GM18517 (cell line): Measurements from ENCODE around the gene ACOT2.
"Not testable (repeated sequence)": the region's sequence is repeated elsewhere in the genome, so short reads cannot be mapped to it uniquely, and the experiment has no call there.

ENCODE experiments used
- ATAC-seq: cut with Tn5 transposase; IDR thresholded peaks from one replicate; pipeline ENCODE4 v1.9.1; 2021; ENCODE audit warnings: mild to moderate bottlenecking, moderate library complexity; ENCODE audit not compliant: unreplicated experiment

ACOT2 gene

DNA sequence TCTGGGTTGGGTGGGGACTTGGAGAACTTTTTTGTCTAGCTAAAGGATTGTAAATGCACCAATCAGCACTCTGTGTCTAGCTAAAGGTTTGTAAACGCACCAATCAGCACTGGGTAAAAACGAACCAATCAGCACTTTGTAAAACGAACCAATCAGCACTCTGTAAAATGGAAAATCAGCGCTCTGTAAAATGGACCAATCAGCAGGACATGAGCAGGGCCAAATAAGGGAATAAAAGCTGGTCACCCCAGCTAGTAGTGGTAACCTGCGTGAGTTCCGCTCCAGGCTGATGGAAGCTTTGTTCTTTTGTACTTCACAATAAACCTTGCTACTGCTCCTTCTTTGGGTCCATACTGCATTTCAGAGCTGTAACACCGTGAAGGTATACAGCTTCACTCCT is 1.7 kb upstream of the ACOT2 start:
- no peak for ATAC-seq

DNA sequence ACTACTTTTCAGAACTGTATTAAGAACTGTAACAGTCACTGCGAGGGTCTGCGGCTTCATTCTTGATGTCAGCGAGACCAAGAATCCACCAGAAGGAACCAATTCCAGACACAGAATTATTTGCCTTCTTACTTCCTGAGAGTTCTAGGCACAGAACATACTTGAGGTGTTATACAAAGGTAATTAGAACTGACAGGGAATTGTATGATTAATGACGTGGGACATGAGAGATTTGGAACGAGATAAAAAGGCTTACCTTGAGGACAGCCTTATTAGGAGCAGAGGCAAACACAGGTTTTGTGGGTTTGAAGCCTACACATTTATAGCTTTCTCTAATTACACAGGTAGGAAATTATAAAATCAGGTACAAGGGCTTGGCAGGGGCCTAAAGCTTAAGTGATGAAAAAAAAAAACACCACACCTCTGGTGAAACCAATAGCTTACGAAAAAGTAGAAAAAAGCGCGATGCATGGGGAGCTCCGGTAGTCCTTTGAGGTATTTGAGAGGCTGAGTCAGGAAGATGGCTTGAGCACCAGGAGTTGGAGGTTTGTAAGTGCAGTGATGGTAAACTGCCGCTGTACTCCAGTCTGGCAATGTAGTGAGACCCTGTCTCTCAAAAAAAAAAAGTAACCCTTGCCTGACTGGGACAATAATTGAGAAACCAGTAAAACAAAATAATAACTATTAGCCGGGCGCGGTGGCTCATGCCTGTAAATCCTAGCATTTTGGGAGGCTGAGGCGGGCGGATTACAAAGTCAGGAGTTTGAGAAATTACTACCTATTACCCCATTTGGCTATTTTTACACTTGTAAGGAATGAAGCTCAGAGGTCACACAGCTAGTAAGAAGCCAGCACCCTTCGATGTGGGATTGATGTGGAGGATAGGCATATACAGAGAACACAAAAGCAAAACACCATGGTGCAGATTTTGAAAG is 795 bp upstream of the ACOT2 start:
- ATAC-seq, result no peak

DNA sequence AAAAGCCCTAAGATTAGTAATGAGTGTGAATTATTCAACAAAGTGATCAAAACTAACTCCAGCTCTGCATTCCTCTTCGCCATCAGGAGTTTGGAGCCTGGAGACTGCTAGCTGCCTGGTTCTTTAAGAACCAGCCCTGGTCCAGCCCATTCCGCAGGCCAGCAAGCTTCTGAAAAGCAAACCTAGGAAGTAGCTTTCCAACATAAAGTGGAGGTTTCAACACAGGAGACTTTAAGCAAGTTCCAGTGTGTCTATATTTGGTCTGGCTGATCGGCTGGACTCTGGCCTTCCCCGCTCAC is 178 bp upstream of the ACOT2 start:
- ATAC-seq, result not testable (repeated sequence)

DNA sequence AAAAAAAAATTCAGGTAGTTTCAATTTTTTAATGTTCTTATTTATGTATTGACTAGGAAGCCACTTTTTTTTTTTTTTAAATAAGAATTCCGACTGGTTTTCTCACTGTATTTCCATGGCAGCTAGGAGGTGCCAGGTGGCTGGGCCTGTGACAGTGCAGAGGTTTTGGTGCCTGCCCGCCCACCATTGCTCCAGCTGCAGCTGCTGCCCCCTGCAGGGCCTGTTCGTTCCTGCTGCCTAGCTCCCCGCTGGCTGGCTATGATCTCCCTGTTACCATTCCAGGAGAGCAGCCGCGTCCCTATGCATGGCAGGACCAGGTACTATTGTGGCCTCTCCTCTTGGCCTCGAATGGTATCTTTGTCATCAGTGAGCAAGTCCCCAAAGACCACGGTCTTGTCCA is 1.9 kb downstream of the ACOT2 start:
- not testable (repeated sequence) for ATAC-seq

DNA sequence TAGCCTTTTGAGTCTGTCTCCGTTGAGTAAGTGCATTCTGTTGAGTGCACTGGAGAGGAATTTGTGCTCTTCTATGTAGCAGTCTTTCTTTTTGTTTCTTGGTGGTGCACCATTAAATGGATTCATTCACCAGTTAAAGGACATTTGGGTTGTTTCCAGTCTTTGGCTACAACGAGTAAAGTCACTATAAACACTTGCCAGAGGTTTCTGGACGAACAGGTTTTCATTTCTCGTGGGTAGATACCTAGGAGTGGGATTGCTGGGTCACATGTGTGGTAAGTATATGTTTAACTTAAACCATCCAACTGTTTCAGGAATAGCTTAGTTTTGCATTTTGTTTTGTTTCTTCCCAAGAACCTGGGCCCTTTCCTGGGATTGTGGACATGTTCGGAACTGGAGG is 4.0 kb downstream of the ACOT2 start:
- not testable (repeated sequence) for ATAC-seq

DNA sequence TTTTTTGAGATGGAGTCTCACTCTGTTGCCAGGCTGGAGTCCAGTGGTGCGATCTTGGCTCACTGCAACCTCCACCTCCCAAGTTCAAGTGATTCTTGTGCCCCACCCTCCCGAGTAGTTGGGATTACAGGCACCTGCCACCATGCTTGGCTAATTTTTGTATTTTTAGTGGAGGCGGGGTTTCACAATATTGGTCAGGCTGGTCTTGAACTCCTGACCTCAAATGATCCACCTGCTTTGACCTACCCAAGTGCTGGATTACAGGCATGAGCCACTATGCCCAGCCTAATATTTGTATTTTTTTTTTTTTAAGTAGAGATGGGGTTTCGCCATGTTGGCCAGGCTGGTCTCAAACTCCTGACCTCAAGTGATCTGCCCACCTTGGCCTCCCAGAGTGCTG is 4.7 kb downstream of the ACOT2 start:
- not testable (repeated sequence) for ATAC-seq

DNA sequence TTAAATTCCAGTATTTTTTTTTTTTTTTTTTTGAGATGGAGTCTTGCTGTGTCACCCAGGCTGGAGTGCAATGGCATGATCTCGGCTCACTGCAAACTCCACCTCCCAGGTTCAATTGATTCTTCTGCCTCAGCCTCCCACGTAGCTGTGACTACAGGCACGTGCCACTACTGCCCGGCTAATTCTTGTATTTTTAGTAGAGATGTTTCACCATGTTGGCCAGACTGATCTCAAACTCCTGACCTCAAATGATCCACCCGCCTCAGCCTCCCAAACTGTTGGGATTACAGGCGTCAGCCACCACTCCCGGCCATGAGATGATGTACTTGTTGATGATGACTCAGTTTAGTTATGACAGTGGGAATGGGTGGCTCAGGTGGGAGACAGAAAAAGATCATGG is 5.2 kb downstream of the ACOT2 start:
- ATAC-seq, result not testable (repeated sequence)

DNA sequence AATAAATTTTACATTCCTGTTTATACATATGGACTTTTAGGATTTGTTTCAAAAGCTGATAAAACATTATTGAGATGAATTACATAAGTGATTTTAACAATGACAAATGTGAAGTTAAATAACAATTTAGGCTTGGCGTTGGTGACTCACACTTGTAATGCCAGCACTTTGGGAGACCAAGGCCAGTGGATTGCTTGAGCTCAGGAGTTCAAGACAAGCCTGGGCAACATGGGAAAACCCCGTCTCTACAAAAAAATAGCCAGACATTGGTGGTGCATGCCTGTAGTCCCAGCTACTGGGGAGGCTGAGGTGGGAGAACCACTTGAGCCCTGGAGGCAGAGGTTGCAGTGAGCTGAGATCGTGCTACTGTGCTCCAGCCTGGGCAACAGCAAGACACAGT is 7.4 kb downstream of the ACOT2 start:
- ATAC-seq, result no peak

DNA sequence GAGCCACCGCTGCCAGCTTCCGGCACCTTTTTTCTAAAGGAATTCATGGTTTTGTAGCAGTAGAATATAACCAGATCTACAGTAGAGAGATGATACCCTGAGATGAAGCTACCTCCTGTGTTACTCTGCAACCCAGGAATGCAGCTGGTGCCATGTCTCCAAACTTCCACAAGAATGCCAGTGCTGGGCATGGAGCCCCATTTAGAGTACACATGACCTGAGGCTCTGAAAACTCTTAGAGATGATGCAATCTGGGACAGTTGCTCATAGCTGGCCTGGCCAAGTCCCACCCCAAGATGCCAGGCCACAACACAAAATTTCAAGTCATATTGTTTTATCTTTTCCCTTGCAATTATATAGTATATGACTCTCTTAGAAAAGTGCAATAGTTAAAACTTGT is 8.2 kb downstream of the ACOT2 start:
- ATAC-seq, result not testable (repeated sequence)

DNA sequence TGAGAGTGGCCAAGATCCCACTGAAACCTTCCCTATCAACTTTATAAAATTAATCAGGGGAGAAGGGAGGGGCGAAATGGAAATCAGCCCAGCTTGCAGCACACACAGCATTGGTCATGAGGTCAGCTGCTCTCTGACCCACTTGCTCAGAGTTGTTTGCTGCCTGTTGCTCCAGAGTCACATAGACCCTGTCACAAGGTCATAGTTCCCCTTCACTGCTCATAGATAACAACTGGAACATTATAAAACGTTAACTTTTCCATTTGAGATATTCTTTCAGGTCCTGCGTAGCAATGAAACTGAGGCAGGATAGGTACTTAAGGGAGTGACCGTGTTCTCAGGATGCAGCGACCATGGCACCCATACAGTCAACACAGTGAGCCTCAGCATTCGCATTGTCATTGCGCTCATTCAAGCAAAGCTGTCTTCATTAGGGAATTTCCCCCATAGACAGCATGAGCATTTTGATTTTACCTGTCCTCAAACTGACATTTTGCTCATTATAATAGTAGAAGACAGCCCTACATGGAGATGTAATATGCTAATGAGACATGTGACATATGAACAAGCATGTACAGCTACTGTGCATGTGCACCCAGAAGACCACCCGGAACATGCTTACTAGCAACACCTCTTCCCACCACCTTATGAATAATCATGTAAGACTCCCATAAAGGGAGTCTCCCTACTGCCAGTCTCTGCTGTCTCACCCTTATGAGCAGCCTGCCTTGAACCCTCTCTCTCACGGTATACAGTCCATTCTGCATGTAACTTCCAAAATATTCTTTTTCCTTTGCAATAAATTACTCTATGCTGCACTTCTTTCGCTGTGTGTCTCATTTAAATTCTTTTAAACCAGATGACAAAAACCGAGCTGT is 13.3 kb downstream of the ACOT2 start:
- not testable (repeated sequence) for ATAC-seq

DNA sequence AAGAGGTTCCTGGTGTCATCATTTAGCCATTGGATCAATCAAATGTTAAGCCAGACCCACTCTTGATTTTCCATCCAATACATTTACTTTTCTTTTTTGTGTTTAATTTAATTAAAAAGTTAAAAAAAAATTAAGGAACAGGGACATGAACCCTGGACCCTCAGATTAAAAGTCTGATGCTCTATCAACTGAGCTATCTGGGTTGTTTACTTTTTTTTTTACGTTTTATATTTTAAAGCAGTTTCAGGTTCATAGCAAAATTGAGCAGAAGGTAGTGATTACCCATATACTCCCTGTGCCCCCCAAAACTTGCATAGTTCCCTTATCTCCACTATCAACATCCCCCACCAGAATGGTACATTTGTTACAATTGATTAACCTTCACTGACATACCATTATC is 19.7 kb downstream of the ACOT2 start:
- no peak for ATAC-seq

DNA sequence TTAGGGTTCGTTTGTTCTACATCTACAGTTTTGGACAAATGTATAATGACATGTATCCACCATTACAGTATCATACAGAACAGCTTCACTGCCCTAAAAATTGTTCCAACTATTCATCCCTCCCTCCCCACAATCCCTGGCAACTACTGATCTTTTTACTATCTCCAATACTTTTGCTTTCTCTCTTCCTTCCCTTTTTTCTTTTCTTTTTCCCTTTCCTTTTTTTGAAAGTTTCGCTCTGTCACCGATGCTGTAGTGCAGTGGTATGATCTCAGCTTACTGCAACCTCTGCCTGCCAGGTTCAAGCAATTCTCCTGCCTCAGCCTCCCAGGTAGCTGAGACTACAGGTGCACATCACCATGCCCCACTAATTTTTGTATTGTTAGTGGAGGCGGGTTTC is 20.1 kb downstream of the ACOT2 start:
- ATAC-seq, result no peak

DNA sequence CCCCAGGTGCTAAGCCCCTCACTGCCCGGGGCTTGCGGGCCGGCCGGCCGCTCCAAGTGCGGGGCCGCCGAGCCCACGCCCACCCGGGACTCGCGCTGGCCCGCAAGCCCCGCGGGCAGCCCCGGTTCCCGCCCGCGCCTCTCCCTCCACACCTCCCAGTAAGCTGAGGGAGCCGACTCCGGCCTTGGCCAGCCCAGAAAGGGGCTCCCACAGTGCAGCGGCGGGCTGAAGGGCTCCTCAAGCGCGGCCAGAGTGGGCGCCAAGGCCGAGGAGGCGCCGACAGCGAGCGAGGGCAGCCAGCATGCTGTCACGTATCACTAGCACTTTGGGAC is 21.6 kb downstream of the ACOT2 start:
- ATAC-seq, result not testable (repeated sequence)

DNA sequence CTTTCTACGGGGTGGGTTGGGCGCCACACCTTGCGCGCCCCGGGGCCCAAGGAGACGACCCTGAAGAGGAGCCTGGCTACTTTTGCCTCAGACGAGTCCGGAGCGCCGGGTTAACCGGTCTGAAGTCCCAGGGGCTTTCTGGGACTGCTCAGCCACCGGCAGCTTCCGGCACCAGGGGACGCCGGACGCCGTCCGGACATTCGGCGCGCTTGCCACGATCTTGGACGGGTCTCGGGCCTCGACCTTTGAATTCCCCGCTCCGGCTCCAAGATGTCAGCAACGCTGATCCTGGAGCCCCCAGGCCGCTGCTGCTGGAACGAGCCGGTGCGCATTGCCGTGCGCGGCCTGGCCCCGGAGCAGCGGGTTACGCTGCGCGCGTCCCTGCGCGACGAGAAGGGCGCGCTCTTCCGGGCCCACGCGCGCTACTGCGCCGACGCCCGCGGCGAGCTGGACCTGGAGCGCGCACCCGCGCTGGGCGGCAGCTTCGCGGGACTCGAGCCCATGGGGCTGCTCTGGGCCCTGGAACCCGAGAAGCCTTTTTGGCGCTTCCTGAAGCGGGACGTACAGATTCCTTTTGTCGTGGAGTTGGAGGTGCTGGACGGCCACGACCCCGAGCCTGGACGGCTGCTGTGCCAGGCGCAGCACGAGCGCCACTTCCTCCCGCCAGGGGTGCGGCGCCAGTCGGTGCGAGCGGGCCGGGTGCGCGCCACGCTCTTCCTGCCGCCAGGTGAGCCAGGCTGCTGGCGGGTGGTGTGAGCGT is 22.9 kb downstream of the ACOT2 start, which contains the start of gene ACOT4:
ACOT4 (plus strand) TSS at position 184 of the 760 bp plus-strand sequence; CDS start at position 271, 87 bp downstream.
- no peak for ATAC-seq

DNA sequence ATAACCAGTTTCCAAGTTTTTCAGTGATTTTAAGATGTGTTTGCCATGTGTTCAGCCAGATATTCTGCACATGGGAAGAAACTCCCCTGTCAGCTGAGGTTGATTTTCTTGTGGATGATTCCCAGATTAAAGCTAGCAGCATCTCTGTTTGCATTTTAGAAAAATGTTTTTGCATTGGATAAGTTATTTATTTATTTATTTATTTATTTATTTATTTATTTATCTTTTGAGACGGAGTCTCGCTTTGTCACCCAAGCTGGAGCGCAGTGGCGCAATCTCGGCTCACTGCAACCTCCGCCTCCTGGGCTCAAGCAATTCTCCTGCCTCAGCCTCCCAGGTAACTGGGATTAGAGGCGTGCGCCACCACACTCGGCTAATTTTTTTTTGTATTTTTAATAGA is 25.5 kb downstream of the ACOT2 start:
- no peak for ATAC-seq

DNA sequence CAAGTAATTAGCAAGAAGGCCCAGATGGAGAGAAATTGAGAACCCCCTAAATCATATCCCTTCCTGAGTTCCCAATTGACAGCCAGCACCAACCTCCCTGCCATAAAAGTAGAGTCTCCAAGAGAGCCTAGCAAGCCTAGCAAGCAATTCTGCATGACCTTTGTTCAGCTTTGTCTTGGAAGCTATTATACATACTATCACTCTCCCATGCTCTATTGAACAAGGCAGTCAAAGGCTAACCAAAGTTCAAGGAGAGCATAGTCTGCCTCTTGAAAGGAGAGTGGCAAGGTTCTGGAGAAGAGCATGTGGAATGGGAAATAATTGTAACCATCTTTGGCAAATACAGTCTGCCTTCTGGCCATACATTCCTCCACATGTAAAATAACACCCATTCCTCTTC is 30.5 kb downstream of the ACOT2 start:
- ATAC-seq, result no peak

DNA sequence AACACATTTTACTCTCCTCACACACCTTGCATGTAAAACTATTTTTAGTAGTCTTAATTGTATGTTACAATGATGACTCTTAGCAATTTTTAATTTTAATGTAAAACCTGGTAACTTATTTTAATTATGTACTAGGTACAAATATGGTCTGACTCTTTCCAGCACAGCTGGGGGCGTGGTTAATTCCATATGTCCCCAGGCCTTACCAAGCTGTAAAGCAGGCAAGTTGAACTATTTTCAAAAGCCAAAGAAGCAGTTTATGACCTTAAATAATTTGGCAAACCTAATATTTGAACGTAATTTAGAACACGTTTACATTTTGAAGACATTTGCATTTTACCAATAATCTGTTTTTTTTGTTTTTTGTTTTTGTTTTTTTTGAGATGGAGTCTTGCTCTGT is 34.0 kb downstream of the ACOT2 start:
- no peak for ATAC-seq

DNA sequence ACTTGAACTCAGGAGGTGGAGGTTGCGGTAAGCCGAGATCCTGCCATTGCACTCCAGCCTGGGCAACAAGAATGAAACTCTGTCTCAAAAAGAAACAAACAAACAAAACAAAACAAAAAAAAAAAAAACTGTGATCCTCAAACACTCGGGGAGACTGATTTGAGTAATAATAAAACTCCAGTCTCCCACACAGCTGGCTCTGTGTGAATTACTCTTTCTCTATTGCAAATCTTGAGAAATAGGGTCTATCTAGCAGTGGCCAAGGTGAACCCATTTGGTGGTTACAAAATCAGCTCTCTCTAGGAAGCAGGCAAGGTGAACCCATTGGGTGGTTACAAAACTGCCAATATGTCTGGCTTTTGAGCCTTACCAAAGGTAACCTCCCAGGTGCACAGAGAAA is 37.3 kb downstream of the ACOT2 start:
- no peak for ATAC-seq

DNA sequence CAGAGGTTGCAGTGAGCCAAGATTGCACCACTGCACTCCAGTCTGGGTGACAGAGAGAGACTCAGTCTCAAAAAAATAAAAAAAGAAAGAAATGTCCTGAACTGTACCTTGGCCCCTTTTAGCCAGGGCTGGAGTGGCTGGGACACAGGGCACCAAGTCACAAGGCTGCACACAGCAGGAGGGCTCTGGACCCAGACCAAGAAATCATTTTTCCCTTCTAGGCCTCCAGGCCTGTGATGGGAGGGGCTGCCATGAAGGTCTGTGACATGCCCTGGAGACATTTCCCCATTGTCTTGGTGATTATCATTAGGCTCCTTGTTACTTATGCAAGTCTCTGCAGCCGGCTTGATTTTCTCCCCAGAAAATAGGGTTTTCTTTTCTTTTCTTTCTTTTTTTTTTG is 38.2 kb downstream of the ACOT2 start:
- no peak for ATAC-seq

DNA sequence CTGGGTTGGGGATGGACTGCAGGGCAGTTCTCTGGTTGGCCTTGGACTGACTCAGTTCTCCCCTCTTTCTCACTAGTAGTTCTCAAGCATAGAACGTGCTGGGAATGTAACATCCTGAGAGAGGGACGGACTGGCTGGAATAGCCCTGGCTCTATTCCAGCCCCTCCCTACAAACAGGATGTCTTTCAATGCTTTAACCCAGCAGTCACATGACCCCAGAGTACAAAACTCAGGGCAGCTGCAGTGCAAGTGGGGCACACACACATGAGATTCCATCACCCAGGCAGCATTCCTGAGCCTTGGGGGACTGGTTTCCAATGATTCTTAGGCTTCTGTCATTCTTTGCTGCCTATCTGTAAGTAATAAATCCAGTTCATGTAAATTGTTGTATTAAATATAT is 41.7 kb downstream of the ACOT2 start:
- ATAC-seq, result no peak

DNA sequence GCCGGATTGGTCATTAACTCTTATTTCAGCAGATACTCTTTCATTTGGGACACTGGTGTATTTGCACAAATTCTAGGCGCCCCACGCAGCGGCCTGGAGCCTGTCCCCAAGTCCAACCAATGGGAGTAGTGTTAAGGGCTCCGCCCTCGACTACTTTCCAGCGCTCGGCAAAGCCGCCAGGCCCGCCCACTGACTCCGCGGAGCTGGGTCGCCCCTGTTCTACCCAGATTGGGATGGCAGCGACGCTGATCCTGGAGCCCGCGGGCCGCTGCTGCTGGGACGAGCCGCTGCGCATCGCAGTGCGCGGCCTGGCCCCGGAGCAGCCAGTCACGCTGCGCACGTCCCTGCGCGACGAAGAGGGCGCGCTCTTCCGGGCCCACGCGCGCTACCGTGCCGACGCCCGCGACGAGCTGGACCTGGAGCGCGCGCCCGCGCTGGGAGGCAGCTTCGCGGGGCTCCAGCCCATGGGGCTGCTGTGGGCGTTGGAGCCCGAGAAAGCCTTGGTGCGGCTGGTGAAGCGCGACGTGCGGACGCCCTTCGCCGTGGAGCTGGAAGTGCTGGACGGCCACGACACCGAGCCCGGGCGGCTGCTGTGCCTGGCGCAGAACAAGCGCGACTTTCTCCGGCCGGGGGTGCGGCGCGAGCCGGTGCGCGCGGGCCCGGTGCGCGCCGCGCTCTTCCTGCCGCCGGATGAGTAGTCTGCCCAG is 43.5 kb downstream of the ACOT2 start, which contains the start of gene ACOT6:
ACOT6 (plus strand) TSS at position 179 of the 707 bp plus-strand sequence; CDS start at position 234, 55 bp downstream.
- ATAC-seq, result peak; percentile 64
